Fibroblast of lung (primary cell): ENCODE data around the gene UTP4. TPM values are rescaled to one million over a fixed set of nuclear protein-coding genes. Genes with fewer than 3 reads are reported as not detected.

ENCODE experiments used
- DNase-seq, 2 donors: peaks; one replicate each; pipeline versions ENCODE4 v3.0.0 to v3.0.0-alpha.2; 2010; ENCODE audit warnings: low read depth in 2 of 2
- H2AFZ ChIP-seq: 2 replicates; pipeline ENCODE4 v1.5.1; 2012; ENCODE audit warnings: low read length, control low read depth, inconsistent platforms
- H3K27ac ChIP-seq: 2 replicates; pipeline ENCODE4 v1.5.1; 2011; ENCODE audit warnings: low read length, control low read depth; ENCODE audit not compliant: insufficient read depth
- H3K27me3 ChIP-seq: 2 replicates; pipeline ENCODE4 v1.5.1; 2011; ENCODE audit warnings: mild to moderate bottlenecking, low read length; ENCODE audit not compliant: control insufficient read depth, insufficient read depth
- H3K36me3 ChIP-seq: 2 replicates; pipeline ENCODE4 v1.5.1; 2011; ENCODE audit warnings: low read length; ENCODE audit not compliant: control insufficient read depth, insufficient read depth
- H3K4me1 ChIP-seq: 2 replicates; pipeline ENCODE4 v1.5.1; 2011; ENCODE audit warnings: low read length; ENCODE audit not compliant: control insufficient read depth, insufficient read depth; ENCODE audit errors: extremely low read depth
- H3K4me2 ChIP-seq: 2 replicates; pipeline ENCODE4 v1.5.1; 2011; ENCODE audit warnings: low read length, control low read depth; ENCODE audit not compliant: insufficient read depth; ENCODE audit errors: extremely low read depth
- H3K4me3 ChIP-seq, 4 experiments: fragments of 200-600 bp in 1 of 4; sonication (generic) in 1 of 4; replicated peaks in 1 of 4; 2 replicates each; pipeline ENCODE4 v1.5.1; 2011 to 2016; ENCODE audit warnings: low read length in 4 of 4, low read depth in 3 of 4, mild to moderate bottlenecking in 3 of 4, control low read depth in 2 of 4, inconsistent platforms in 1 of 4, mixed read lengths in 1 of 4; ENCODE audit not compliant: insufficient read depth in 1 of 4; ENCODE audit errors: control extremely low read depth in 1 of 4
- H3K79me2 ChIP-seq: 2 replicates; pipeline ENCODE4 v1.5.1; 2012; ENCODE audit warnings: mild to moderate bottlenecking, low read length, inconsistent platforms; ENCODE audit not compliant: control insufficient read depth, insufficient read depth
- H3K9ac ChIP-seq: 2 replicates; pipeline ENCODE4 v1.5.1; 2011; ENCODE audit warnings: mild to moderate bottlenecking, low read length, control low read depth; ENCODE audit not compliant: insufficient read depth
- H3K9me3 ChIP-seq: 2 replicates; pipeline ENCODE4 v1.5.1; 2012; ENCODE audit warnings: low read depth, low read length; ENCODE audit not compliant: control insufficient read depth, insufficient read depth
- H4K20me1 ChIP-seq: 2 replicates; pipeline ENCODE4 v1.5.1; 2011; ENCODE audit warnings: low read length; ENCODE audit not compliant: control insufficient read depth, insufficient read depth; ENCODE audit errors: extremely low read depth
- CTCF ChIP-seq, 2 donors: IDR thresholded peaks in 1 of 2; conservative IDR thresholded peaks in 1 of 2; 1 replicate in 1 of 2; 2 replicates in 1 of 2; pipeline ENCODE4 v1.5.1; 2011 to 2012; ENCODE audit warnings: low read length in 2 of 2, control low read depth in 1 of 2, inconsistent platforms in 1 of 2, low read depth in 1 of 2, mild to moderate bottlenecking in 1 of 2
- EZH2 ChIP-seq: IDR thresholded peaks from 2 replicates; pipeline ENCODE4 v1.5.1; 2012; ENCODE audit warnings: low read length, control low read depth, mild to moderate bottlenecking; ENCODE audit errors: missing control alignments
- polyA plus RNA-seq, 2 donors: library from polyadenylated mRNA; depleted of rRNA in 1 of 2; stranded (reverse) in 1 of 2; unstranded in 1 of 2; fragments of >200 nt; gene quantifications; 2 replicates each; pipeline ENCODE4 v1.2.1, GENCODE V29; 2011 to 2012; ENCODE audit warnings: missing spikeins in 1 of 2
- total RNA-seq: library from RNA; depleted of rRNA; stranded (reverse); fragments of >200 nt; gene quantifications from 2 replicates; pipeline ENCODE4 v1.2.1, GENCODE V29; 2014

Gene UTP4
- total and polyA plus RNA-seq, 2 donors (not counting 1 experiment from before 2014, with no cell fraction given), result 14.4 to 56.5 TPM

GRCh38 chr16:69114976-69115355 is 17.5 kb upstream of the UTP4 start:
- Histone ChIP-seq H4K20me1 (no peaks in the 10 kb centered on the region), H3K4me2 (no peak overlapping the region), H2AFZ (no peak overlapping the region), H3K79me2 (no peaks in the 10 kb centered on the region), H3K27ac (no peak overlapping the region), H3K36me3 (peaks cover 11% of the 10 kb centered on the region), H3K9me3 (no peaks in the 10 kb centered on the region), H3K4me1 (no peaks in the 10 kb centered on the region), H3K4me3 (no peak overlapping the region), H3K9ac (no peak overlapping the region), H3K27me3 (no peaks in the 10 kb centered on the region)
- TF ChIP-seq CTCF (conservative IDR thresholded peaks at IDR 0.05 in 1 of 2, IDR thresholded peaks at IDR 0.05 in 1 of 2; ENCODE audit: low read depth in 1 of 2, low read length in 2 of 2) (no peak), EZH2 (no peak)
- no peak for DNase-seq

GRCh38 chr16:69115361-69115760 is 17.1 kb upstream of the UTP4 start:
- H3K79me2 ChIP-seq, result no peaks in the 10 kb centered on the region
- TF ChIP-seq EZH2 (no peak), CTCF (conservative IDR thresholded peaks at IDR 0.05 in 1 of 2, IDR thresholded peaks at IDR 0.05 in 1 of 2; ENCODE audit: low read depth in 1 of 2, low read length in 2 of 2) (no peak)
- H3K4me3 ChIP-seq, result no peak overlapping the region
- no peak overlapping the region for H3K4me2 ChIP-seq
- H4K20me1 ChIP-seq, result no peaks in the 10 kb centered on the region
- no peak overlapping the region for H2AFZ ChIP-seq
- H3K36me3 ChIP-seq, result peaks cover 11% of the 10 kb centered on the region
- H3K4me1 ChIP-seq, result no peaks in the 10 kb centered on the region
- DNase-seq, result no peak
- no peak overlapping the region for H3K27ac ChIP-seq
- H3K27me3 ChIP-seq, result no peaks in the 10 kb centered on the region
- H3K9ac ChIP-seq, result no peak overlapping the region
- no peaks in the 10 kb centered on the region for H3K9me3 ChIP-seq

- Histone ChIP-seq H3K9ac (no peak overlapping the region), H3K27ac (no peak overlapping the region), H3K4me1 (no peaks in the 10 kb centered on the region), H3K9me3 (no peaks in the 10 kb centered on the region), H3K36me3 (peaks cover 11% of the 10 kb centered on the region), H4K20me1 (no peaks in the 10 kb centered on the region), H3K27me3 (no peaks in the 10 kb centered on the region), H3K79me2 (no peaks in the 10 kb centered on the region), H2AFZ (no peak overlapping the region), H3K4me3 (no peak overlapping the region), H3K4me2 (no peak overlapping the region)
- TF ChIP-seq EZH2 (no peak), CTCF (conservative IDR thresholded peaks at IDR 0.05 in 1 of 2, IDR thresholded peaks at IDR 0.05 in 1 of 2; ENCODE audit: low read depth in 1 of 2, low read length in 2 of 2) (no peak)
- DNase-seq, result no peak
Observed at GRCh38 chr16:69115837-69116236, 16.6 kb upstream of the UTP4 start.
